Activated CD8-positive, alpha-beta memory T cell treated with anti-CD3 and anti-CD28 coated beads, Interleukin-2, amount 50 U/mL, for 1 hour (primary cell): ENCODE data around the gene SCRN2.
A peak's percentile ranks its signal among the peaks of the same experiment; 100 is the strongest.

Experiments
- DNase-seq: peaks from one replicate; pipeline ENCODE4 v3.0.0-alpha.2; 2020; ENCODE audit errors: extremely low read depth

SCRN2 gene

GRCh38 chr17:47821424-47822391 is 19.4 kb downstream of the SCRN2 start, which contains the start of gene OSBPL7:
Gene OSBPL7, minus strand, starts transcription at chr17:47821794. Its CDS starts 1,516 bp downstream, at chr17:47820278.
- DNase-seq: peak; percentile 59

GRCh38 chr17:47821031-47821423 is 20.0 kb downstream of the SCRN2 start:
- no peak for DNase-seq

- no peak for DNase-seq
Observed at GRCh38 chr17:47820033-47820789, 20.9 kb downstream of the SCRN2 start.

- DNase-seq: no peak
Observed at GRCh38 chr17:47819475-47819874, 21.6 kb downstream of the SCRN2 start.

- DNase-seq: no peak
Observed at GRCh38 chr17:47818002-47818695, 22.9 kb downstream of the SCRN2 start.

- no peak for DNase-seq
Observed at GRCh38 chr17:47816947-47817346, 24.1 kb downstream of the SCRN2 start.

GRCh38 chr17:47816111-47816735 is 24.9 kb downstream of the SCRN2 start:
- no peak for DNase-seq

- DNase-seq: no peak
Observed at GRCh38 chr17:47815106-47815918, 25.8 kb downstream of the SCRN2 start.

GRCh38 chr17:47813512-47814031 is 27.5 kb downstream of the SCRN2 start:
- no peak for DNase-seq

GRCh38 chr17:47813077-47813476 is 28.0 kb downstream of the SCRN2 start:
- DNase-seq: no peak

GRCh38 chr17:47812146-47812920 is 28.7 kb downstream of the SCRN2 start:
- DNase-seq: no peak

- DNase-seq: no peak
Observed at GRCh38 chr17:47811709-47812108, 29.4 kb downstream of the SCRN2 start.

GRCh38 chr17:47810901-47811635 is 30.0 kb downstream of the SCRN2 start:
- no peak for DNase-seq

GRCh38 chr17:47810200-47810821 is 30.8 kb downstream of the SCRN2 start:
- no peak for DNase-seq

- no peak for DNase-seq
Observed at GRCh38 chr17:47808830-47809480, 32.1 kb downstream of the SCRN2 start.

GRCh38 chr17:47808036-47808829 is 32.8 kb downstream of the SCRN2 start:
- no peak for DNase-seq

- no peak for DNase-seq
Observed at GRCh38 chr17:47807421-47807820, 33.7 kb downstream of the SCRN2 start.
